ENCODE data around the gene SRXN1. TPM values are rescaled to one million over a fixed set of nuclear protein-coding genes. Genes with fewer than 3 reads are reported as not detected.

Gene SRXN1
- total and polyA plus RNA-seq, 2 donors (not counting 1 experiment from before 2014, with no cell fraction given), result 50.5 to 91.2 TPM

- no peaks in the 10 kb centered on the region for H3K9me3 ChIP-seq (ENCODE audit: control insufficient read depth, insufficient read depth, low read depth, low read length)
- H3K9ac ChIP-seq (ENCODE audit: insufficient read depth, low read length), result no peak overlapping the region
- no peak overlapping the region for H3K27ac ChIP-seq (ENCODE audit: insufficient read depth, low read length)
- no peaks in the 10 kb centered on the region for H3K79me2 ChIP-seq (ENCODE audit: control insufficient read depth, insufficient read depth, low read length)
- H3K4me3 ChIP-seq (replicated peaks in 1 of 4; ENCODE audit: control extremely low read depth in 1 of 4, insufficient read depth in 1 of 4, low read depth in 3 of 4, low read length in 4 of 4), result no peak overlapping the region
- no peaks in the 10 kb centered on the region for H3K36me3 ChIP-seq (ENCODE audit: control insufficient read depth, insufficient read depth, low read length)
- DNase-seq (ENCODE audit: low read depth in 2 of 2), result no peak
- no peak overlapping the region for H3K4me2 ChIP-seq (ENCODE audit: extremely low read depth, insufficient read depth, low read length)
- H2AFZ ChIP-seq (ENCODE audit: low read length), result no peak overlapping the region
- no peaks in the 10 kb centered on the region for H4K20me1 ChIP-seq (ENCODE audit: control insufficient read depth, extremely low read depth, insufficient read depth, low read length)
- TF ChIP-seq CTCF (conservative IDR thresholded peaks at IDR 0.05 in 1 of 2, IDR thresholded peaks at IDR 0.05 in 1 of 2; ENCODE audit: low read depth in 1 of 2, low read length in 2 of 2) (no peak), EZH2 (IDR thresholded peaks at IDR 0.05; ENCODE audit: low read length, missing control alignments) (no peak)
- no peaks in the 10 kb centered on the region for H3K27me3 ChIP-seq (ENCODE audit: control insufficient read depth, insufficient read depth, low read length)
- no peaks in the 10 kb centered on the region for H3K4me1 ChIP-seq (ENCODE audit: control insufficient read depth, extremely low read depth, insufficient read depth, low read length)
Observed at GRCh38 chr20:682123-682522, 29.1 kb upstream of the SRXN1 start.

GRCh38 chr20:680638-681187, 27.7 kb upstream of the SRXN1 start:
- no peak overlapping the region for H3K4me3 ChIP-seq (replicated peaks in 1 of 4; ENCODE audit: control extremely low read depth in 1 of 4, insufficient read depth in 1 of 4, low read depth in 3 of 4, low read length in 4 of 4)
- H3K27me3 ChIP-seq (ENCODE audit: control insufficient read depth, insufficient read depth, low read length), result peaks cover 12% of the 10 kb centered on the region
- DNase-seq (ENCODE audit: low read depth in 2 of 2), result no peak
- no peaks in the 10 kb centered on the region for H3K4me1 ChIP-seq (ENCODE audit: control insufficient read depth, extremely low read depth, insufficient read depth, low read length)
- H3K9ac ChIP-seq (ENCODE audit: insufficient read depth, low read length), result no peak overlapping the region
- no peak for TF ChIP-seq CTCF (conservative IDR thresholded peaks at IDR 0.05 in 1 of 2, IDR thresholded peaks at IDR 0.05 in 1 of 2; ENCODE audit: low read depth in 1 of 2, low read length in 2 of 2)
- TF ChIP-seq EZH2 (IDR thresholded peaks at IDR 0.05; ENCODE audit: low read length, missing control alignments), result no peak
- no peaks in the 10 kb centered on the region for H3K36me3 ChIP-seq (ENCODE audit: control insufficient read depth, insufficient read depth, low read length)
- H3K4me2 ChIP-seq (ENCODE audit: extremely low read depth, insufficient read depth, low read length), result no peak overlapping the region
- no peaks in the 10 kb centered on the region for H3K9me3 ChIP-seq (ENCODE audit: control insufficient read depth, insufficient read depth, low read depth, low read length)
- no peaks in the 10 kb centered on the region for H4K20me1 ChIP-seq (ENCODE audit: control insufficient read depth, extremely low read depth, insufficient read depth, low read length)
- no peaks in the 10 kb centered on the region for H3K79me2 ChIP-seq (ENCODE audit: control insufficient read depth, insufficient read depth, low read length)
- H2AFZ ChIP-seq (ENCODE audit: low read length), result no peak overlapping the region
- no peak overlapping the region for H3K27ac ChIP-seq (ENCODE audit: insufficient read depth, low read length)

- H3K27ac ChIP-seq (ENCODE audit: insufficient read depth, low read length), result no peak overlapping the region
- H3K79me2 ChIP-seq (ENCODE audit: control insufficient read depth, insufficient read depth, low read length), result no peaks in the 10 kb centered on the region
- H4K20me1 ChIP-seq (ENCODE audit: control insufficient read depth, extremely low read depth, insufficient read depth, low read length), result no peaks in the 10 kb centered on the region
- H3K27me3 ChIP-seq (ENCODE audit: control insufficient read depth, insufficient read depth, low read length), result peaks cover 31% of the 10 kb centered on the region
- no peak overlapping the region for H3K4me3 ChIP-seq (replicated peaks in 1 of 4; ENCODE audit: control extremely low read depth in 1 of 4, insufficient read depth in 1 of 4, low read depth in 3 of 4, low read length in 4 of 4)
- H3K36me3 ChIP-seq (ENCODE audit: control insufficient read depth, insufficient read depth, low read length), result no peaks in the 10 kb centered on the region
- no peak overlapping the region for H3K4me2 ChIP-seq (ENCODE audit: extremely low read depth, insufficient read depth, low read length)
- H3K9ac ChIP-seq (ENCODE audit: insufficient read depth, low read length), result no peak overlapping the region
- TF ChIP-seq CTCF (conservative IDR thresholded peaks at IDR 0.05 in 1 of 2, IDR thresholded peaks at IDR 0.05 in 1 of 2; ENCODE audit: low read depth in 1 of 2, low read length in 2 of 2) (no peak), EZH2 (IDR thresholded peaks at IDR 0.05; ENCODE audit: low read length, missing control alignments) (no peak)
- DNase-seq (ENCODE audit: low read depth in 2 of 2), result no peak
- no peak overlapping the region for H2AFZ ChIP-seq (ENCODE audit: low read length)
- no peaks in the 10 kb centered on the region for H3K9me3 ChIP-seq (ENCODE audit: control insufficient read depth, insufficient read depth, low read depth, low read length)
- no peaks in the 10 kb centered on the region for H3K4me1 ChIP-seq (ENCODE audit: control insufficient read depth, extremely low read depth, insufficient read depth, low read length)
Observed at GRCh38 chr20:677957-678356, 25.0 kb upstream of the SRXN1 start.
